GM23338 (cell line): ENCODE results near the gene ADH1A. TPM values are rescaled to one million over a fixed set of nuclear protein-coding genes. Genes with fewer than 3 reads are reported as not detected.

Experiments
- ATAC-seq: fragments of 200-7000 bp; cut with Tn5 transposase; 3 replicates; pipeline ENCODE4 v1.9.1; 2020
- DNase-seq: peaks from one replicate; pipeline ENCODE4 v3.0.0-alpha.2; 2015; ENCODE audit warnings: low spot score
- H2AFZ ChIP-seq: fragments of 200-600 bp; sonication (generic); 2 replicates; pipeline ENCODE4 v1.8.0; 2016; ENCODE audit warnings: antibody characterized with exemption, mild to moderate bottlenecking, moderate library complexity
- H3F3A ChIP-seq: fragments of 200-600 bp; sonication (generic); replicated peaks from 2 replicates; pipeline ENCODE4 v1.8.0; 2017; ENCODE audit warnings: antibody characterized with exemption, mixed run types, low read depth
- H3K27ac ChIP-seq: fragments of 200-600 bp; sonication (generic); 2 replicates; pipeline ENCODE4 v1.6.1; 2016; ENCODE audit warnings: low read depth
- H3K27me3 ChIP-seq: fragments of 200-600 bp; sonication (generic); 2 replicates; pipeline ENCODE4 v1.8.0; 2016; ENCODE audit warnings: mild to moderate bottlenecking, mixed run types, moderate library complexity; ENCODE audit not compliant: insufficient read depth
- H3K36me3 ChIP-seq: fragments of 200-600 bp; sonication (generic); 2 replicates; pipeline ENCODE4 v1.8.0; 2016; ENCODE audit warnings: mild to moderate bottlenecking; ENCODE audit not compliant: insufficient read depth
- H3K4me1 ChIP-seq: fragments of 200-600 bp; sonication (generic); 2 replicates; pipeline ENCODE4 v1.8.0; 2016; ENCODE audit warnings: mild to moderate bottlenecking, moderate library complexity; ENCODE audit not compliant: insufficient read depth
- H3K4me2 ChIP-seq: fragments of 200-600 bp; sonication (generic); 2 replicates; pipeline ENCODE4 v1.7.1; 2017; ENCODE audit warnings: mixed run types
- H3K4me3 ChIP-seq: fragments of 200-600 bp; sonication (generic); 2 replicates; pipeline ENCODE4 v1.6.1; 2016; ENCODE audit warnings: mixed run types
- H3K79me2 ChIP-seq: fragments of 200-600 bp; sonication (generic); replicated peaks from 2 replicates; pipeline ENCODE4 v1.8.0; 2017; ENCODE audit warnings: mild to moderate bottlenecking; ENCODE audit not compliant: insufficient read depth
- H3K9me2 ChIP-seq: fragments of 200-600 bp; sonication (generic); 2 replicates; pipeline ENCODE4 v1.8.0; 2017; ENCODE audit not compliant: insufficient read depth
- H4K20me1 ChIP-seq: fragments of 200-600 bp; sonication (generic); replicated peaks from 2 replicates; pipeline ENCODE4 v1.8.0; 2017; ENCODE audit warnings: mild to moderate bottlenecking; ENCODE audit not compliant: insufficient read depth
- H3K27ac Mint-ChIP-seq: 2 replicates; pipeline ENCODE4 v1.8.0; 2020; ENCODE audit warnings: inconsistent platforms, mild to moderate bottlenecking, moderate library complexity, mixed read lengths
- H3K27me3 Mint-ChIP-seq: 3 replicates; pipeline ENCODE4 v1.8.0; 2022; ENCODE audit warnings: low read depth, mild to moderate bottlenecking, moderate library complexity, mixed read lengths, inconsistent platforms; ENCODE audit not compliant: insufficient read depth, poor library complexity
- H3K36me3 Mint-ChIP-seq: 3 replicates; pipeline ENCODE4 v1.8.0; 2021; ENCODE audit warnings: low read depth, mild to moderate bottlenecking, inconsistent platforms, moderate library complexity, mixed read lengths
- H3K4me1 Mint-ChIP-seq: 3 replicates; pipeline ENCODE4 v1.8.0; 2020; ENCODE audit warnings: mild to moderate bottlenecking, inconsistent platforms, mixed read lengths
- H3K4me3 Mint-ChIP-seq: 3 replicates; pipeline ENCODE4 v1.8.0; 2021; ENCODE audit warnings: moderate library complexity, mild to moderate bottlenecking, inconsistent platforms, mixed read lengths
- H3K9me3 Mint-ChIP-seq: 3 replicates; pipeline ENCODE4 v1.8.0; 2020; ENCODE audit warnings: moderate library complexity, mild to moderate bottlenecking, inconsistent platforms, mixed read lengths
- CREB1 ChIP-seq: fragments of 250-450 bp; sonication (Bioruptor Pico); IDR thresholded peaks from 2 replicates; pipeline ENCODE4 v1.5.0; 2020; ENCODE audit warnings: low read depth, mild to moderate bottlenecking, moderate library complexity
- CTCF ChIP-seq, 2 experiments: fragments of 200-600 bp in 1 of 2; sonication (generic) in 1 of 2; conservative IDR thresholded peaks; 2 replicates each; pipeline versions ENCODE4 v1.5.1 to v1.6.1; 2016 to 2017; ENCODE audit warnings: antibody characterized with exemption in 2 of 2, low read depth in 2 of 2, mild to moderate bottlenecking in 2 of 2, moderate library complexity in 1 of 2
- ETS1 ChIP-seq: IDR thresholded peaks from 2 replicates; pipeline ENCODE4 v1.6.1; 2016; ENCODE audit warnings: antibody characterized with exemption
- JUNB ChIP-seq: IDR thresholded peaks from one replicate; pipeline ENCODE4 v1.6.1; 2016; ENCODE audit warnings: antibody characterized with exemption; ENCODE audit not compliant: unreplicated experiment
- NANOG ChIP-seq: IDR thresholded peaks from 2 replicates; pipeline ENCODE4 v1.6.1; 2016; ENCODE audit warnings: antibody characterized with exemption, borderline replicate concordance
- POLR2AphosphoS5 ChIP-seq: IDR thresholded peaks from 2 replicates; pipeline ENCODE4 v1.6.1; 2016; ENCODE audit warnings: antibody characterized with exemption, low read depth
- STAT1 ChIP-seq: IDR thresholded peaks from one replicate; pipeline ENCODE4 v1.6.1; 2016; ENCODE audit warnings: antibody characterized with exemption; ENCODE audit not compliant: unreplicated experiment
- ZNF114 ChIP-seq: fragments of 250-450 bp; sonication (Bioruptor Pico); IDR thresholded peaks from 2 replicates; pipeline ENCODE4 v1.5.0; 2020; ENCODE audit warnings: mild to moderate bottlenecking, moderate library complexity
- ZNF331 ChIP-seq: fragments of 250-450 bp; sonication (Bioruptor Pico); IDR thresholded peaks from 2 replicates; pipeline ENCODE4 v1.5.0; 2020; ENCODE audit warnings: low read depth, mild to moderate bottlenecking, moderate library complexity
- ZNF462 ChIP-seq: fragments of 250-450 bp; sonication (Bioruptor Pico); IDR thresholded peaks from 2 replicates; pipeline ENCODE4 v1.5.0; 2020; ENCODE audit warnings: mild to moderate bottlenecking, moderate library complexity
- polyA plus RNA-seq: library from polyadenylated mRNA; unstranded; fragments of >200 nt; fragmentation: Nextera tagmentation; extraction: Ambion mirVana; gene quantifications from 2 replicates; pipeline ENCODE4 v1.2.1, GENCODE V29; 2016
- total RNA-seq: library from RNA; depleted of rRNA; stranded (reverse); fragments of >200 nt; shearing (Covaris generic); gene quantifications from 2 replicates; pipeline ENCODE4 v1.2.3, GENCODE V29; 2014

ADH1A gene
- total and polyA plus RNA-seq, 2 experiments from 2014 or later, result not detected

GRCh38 chr4:99336553-99336952 is 45.8 kb upstream of the ADH1A start (continued):
- TF ChIP-seq JUNB (no peak), CTCF (conservative IDR thresholded peaks at IDR 0.05; ENCODE audit: low read depth in 2 of 2) (no peak), STAT1 (no peak), CREB1 (CRISPR knock-in tag) (no peak), ETS1 (no peak), POLR2AphosphoS5 (no peak)

GRCh38 chr4:99334880-99335279 is 44.1 kb upstream of the ADH1A start:
- Mint-ChIP-seq H3K9me3 (peaks cover 2% of the 10 kb centered on the region; the same call in 1 of the 3 replicates), H3K4me1 (no peaks in the 10 kb centered on the region; the same call in 2 of the 3 replicates), H3K4me3 (no peak overlapping the region), H3K27me3 (no peaks in the 10 kb centered on the region), H3K27ac (no peak overlapping the region), H3K36me3 (no peaks in the 10 kb centered on the region)
- Histone ChIP-seq H3K79me2 (no peaks in the 10 kb centered on the region), H4K20me1 (no peaks in the 10 kb centered on the region), H3K4me3 (no peak overlapping the region), H2AFZ (no peak overlapping the region), H3K27ac (no peak overlapping the region), H3K9me2 (no peaks in the 10 kb centered on the region), H3K4me2 (no peak overlapping the region), H3K4me1 (no peaks in the 10 kb centered on the region), H3F3A (no peaks in the 10 kb centered on the region), H3K27me3 (no peaks in the 10 kb centered on the region), H3K36me3 (no peaks in the 10 kb centered on the region)
- ATAC-seq (no peak), DNase-seq (no peak)
- TF ChIP-seq CTCF (conservative IDR thresholded peaks at IDR 0.05; ENCODE audit: low read depth in 2 of 2), result no peak
- TF ChIP-seq ZNF114 (CRISPR knock-in tag), result no peak
- TF ChIP-seq STAT1, result no peak
- TF ChIP-seq ZNF331, result no peak
- no peak for TF ChIP-seq NANOG
- TF ChIP-seq ETS1, result no peak
- TF ChIP-seq JUNB, result no peak
- no peak for TF ChIP-seq ZNF462 (CRISPR knock-in tag)
- TF ChIP-seq CREB1 (CRISPR knock-in tag), result no peak
